ENCODE results near the gene SIT1.
A peak's percentile ranks its signal among the peaks of the same experiment; 100 is the strongest.

DNA sequence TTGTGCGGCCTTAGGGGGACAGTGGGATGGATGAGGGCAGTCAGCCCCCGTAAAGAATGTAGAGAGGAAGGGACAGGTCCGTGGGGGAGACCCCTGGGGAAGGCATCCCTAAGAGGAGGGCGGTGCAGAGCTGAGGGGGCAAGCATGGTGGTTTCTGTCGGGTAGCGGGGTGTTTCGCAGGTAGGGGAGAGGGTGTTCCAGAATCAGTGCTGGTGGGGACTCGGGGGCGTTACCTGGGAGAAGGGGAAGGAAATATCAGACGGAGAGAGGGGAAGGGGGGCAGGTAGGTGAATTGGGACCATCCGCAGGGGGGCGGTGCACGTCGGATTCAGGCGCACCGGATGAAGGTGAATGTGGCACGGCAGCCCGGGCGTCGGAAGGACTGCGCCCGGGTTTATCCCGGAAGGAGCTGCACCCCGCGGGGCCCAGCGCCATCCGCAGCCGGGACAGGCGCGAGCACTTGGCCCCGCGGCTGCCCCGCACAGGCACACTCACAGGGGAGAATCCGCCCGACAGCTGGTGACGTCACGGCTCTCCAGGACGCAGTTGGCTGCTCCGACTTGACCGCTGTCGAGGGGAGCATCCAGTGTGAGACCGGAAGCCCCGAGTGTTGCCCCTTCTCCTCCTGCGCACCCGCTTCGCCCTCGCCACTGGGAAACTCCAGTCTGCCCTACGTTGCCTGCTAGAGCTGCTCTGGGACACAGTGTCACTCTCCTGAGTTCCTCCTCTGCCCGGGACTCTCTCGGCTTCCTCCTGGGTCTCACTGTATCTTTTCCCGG, 33.9 kb downstream of the SIT1 start:
- peak; percentile 31; the same call in 1 of the 2 replicates for TF ChIP-seq TAF1 (IDR thresholded peaks at IDR 0.05; ENCODE audit: low read depth, low read length)
- peak; percentile 61 for TF ChIP-seq POLR2A (IDR thresholded peaks at IDR 0.05; ENCODE audit: low read depth, low read length)
- peak; percentile 64; the same call in 1 of the 2 replicates for TF ChIP-seq POLR2AphosphoS5 (IDR thresholded peaks at IDR 0.05; ENCODE audit: low read depth, low read length)

Data from GM12891 (cell line).